HPDE6-E6E7 (cell line): ENCODE measurements around the gene CCL18.
"Not testable (repeated sequence)": the region's sequence is repeated elsewhere in the genome, so short reads cannot be mapped to it uniquely, and the experiment has no call there.

Experiments used
- DNase-seq: peaks from one replicate; pipeline ENCODE4 v3.0.0; 2011; ENCODE audit warnings: missing footprints; ENCODE audit errors: extremely low spot score

The CCL18 gene

DNA sequence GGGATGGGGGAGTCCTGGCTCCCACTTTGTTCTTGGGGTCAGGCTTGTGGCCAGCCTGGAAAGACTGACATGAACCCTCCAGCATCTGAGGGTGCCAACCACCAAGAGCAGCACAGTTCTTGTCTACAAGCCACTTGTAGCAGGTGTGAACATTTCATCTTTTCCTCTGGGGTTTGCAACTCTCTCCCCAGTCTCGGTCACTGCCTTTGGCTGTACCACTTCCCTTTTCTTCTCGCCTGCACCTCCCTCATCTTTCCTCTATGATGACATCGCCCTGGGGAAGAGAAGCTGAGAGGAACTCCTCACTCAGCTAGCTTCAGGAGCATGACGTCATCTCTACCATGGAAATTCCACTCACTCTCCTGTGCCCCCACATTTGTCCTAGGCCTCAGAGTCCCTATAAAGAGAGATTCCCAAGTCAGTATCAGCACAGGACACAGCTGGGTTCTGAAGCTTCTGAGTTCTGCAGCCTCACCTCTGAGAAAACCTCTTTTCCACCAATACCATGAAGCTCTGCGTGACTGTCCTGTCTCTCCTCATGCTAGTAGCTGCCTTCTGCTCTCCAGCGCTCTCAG lies 39.4 kb downstream of the CCL18 start, which contains the start of gene CCL4:
TSS of gene CCL4 (plus strand) at position 427 of the 575 bp plus-strand sequence. CDS start at position 506, 79 bp downstream.
- DNase-seq: not testable (repeated sequence)

DNA sequence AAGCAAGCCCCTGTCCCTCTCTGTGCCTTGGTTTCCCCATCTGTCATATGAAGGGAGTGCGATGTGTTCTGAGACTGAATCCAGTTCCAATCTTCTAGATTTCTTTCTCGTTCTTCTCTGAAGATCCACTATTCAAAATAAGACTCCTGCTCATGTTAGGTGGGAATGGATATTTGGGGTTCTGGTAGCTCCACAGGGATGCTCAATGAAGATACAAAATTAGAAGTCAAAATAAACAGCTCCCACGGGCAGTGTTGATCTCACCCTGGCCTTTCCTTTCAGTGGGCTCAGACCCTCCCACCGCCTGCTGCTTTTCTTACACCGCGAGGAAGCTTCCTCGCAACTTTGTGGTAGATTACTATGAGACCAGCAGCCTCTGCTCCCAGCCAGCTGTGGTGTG lies 40.2 kb downstream of the CCL18 start:
- not testable (repeated sequence) for DNase-seq

DNA sequence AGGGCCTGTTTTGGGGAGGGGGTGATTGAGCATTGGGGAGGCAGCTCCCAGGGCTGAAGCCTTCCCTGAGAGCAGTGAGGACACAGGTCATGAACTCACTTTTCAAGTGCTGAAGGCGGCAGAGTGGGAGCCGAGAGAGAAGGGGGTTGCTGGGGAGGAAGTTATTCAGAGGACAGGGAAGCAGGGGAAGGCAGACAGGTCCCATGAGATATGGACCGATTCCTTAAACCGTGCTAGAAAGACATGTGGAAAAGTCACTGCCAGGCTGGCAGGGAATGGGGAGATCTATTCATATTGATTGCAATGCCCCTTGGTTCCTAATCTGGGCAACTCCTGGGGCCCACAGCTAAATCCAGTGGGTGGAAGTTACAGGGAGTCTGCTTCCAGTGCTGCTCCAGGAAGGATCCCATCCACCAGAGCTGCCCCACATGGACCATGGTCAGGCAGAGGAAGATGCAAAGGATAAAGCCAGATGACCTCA lies 40.7 kb downstream of the CCL18 start:
- DNase-seq: no peak

DNA sequence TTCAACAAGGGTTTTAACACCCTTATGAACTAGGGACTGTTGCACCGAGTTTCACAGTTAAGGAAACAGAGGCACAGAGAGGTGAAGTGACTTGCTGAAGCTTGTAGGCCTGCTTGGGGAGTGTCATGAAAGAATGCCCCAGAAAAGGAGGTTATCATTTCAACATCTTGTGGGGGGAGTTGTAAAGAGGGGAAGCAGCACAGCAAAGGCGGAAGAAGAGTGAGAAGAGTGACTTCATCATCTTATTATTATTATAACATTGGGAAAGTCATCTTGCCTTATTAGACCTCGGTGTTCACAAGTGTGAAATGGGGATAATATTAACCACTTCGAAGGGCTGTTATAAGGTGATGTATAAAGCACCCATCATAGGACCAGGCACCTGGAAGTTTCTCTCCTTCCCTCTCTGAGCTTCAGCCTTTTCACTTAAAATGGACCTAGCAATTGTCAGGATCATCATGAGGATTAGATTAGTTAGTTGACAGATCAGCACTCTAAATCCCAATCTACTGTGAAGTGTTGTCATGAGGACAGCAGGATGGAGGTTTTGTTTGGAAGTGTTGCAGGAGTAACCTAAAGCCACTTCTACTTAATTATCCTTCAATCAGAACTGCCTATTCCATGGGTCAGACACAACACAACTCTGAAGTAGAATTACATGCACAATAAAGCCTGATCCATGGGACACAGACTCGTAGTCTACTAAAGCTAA lies 41.9 kb downstream of the CCL18 start:
- DNase-seq: no peak

DNA sequence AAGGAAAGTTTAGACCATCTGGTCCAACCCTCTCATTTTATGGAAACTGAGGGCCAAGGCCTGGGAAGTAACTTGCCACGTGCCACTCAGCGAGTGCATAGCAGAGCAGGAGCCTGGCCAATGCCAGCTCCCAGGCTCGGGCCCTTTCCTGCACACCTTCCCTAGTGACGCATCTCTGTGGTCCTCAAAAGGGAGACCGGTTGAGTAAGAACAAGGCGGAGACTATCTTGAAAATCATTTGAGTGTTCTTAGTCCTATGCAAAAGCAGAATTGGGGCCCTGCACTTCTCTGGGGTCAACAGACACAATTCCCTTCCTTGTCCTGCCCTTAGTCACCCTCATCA lies 42.4 kb downstream of the CCL18 start:
- no peak for DNase-seq

DNA sequence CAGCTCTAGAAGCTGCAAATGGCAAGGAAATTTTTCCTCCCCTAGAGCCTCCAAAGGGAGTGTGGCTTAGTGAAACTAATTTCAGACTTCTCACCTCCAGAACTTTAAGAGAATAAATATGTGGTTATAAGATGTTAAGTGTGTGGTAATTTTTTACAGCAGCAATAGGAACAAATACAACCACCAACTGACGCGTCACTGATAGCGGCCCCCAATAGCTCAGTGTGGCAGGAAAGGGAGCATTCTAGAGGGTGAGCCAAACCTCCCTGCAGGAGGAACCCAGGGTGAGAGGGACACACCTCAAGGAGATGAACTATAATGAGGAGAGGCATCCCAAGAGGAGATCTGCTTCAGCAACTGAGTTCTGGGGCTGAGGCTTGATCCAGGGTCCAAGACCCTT lies 43.6 kb downstream of the CCL18 start:
- no peak for DNase-seq

DNA sequence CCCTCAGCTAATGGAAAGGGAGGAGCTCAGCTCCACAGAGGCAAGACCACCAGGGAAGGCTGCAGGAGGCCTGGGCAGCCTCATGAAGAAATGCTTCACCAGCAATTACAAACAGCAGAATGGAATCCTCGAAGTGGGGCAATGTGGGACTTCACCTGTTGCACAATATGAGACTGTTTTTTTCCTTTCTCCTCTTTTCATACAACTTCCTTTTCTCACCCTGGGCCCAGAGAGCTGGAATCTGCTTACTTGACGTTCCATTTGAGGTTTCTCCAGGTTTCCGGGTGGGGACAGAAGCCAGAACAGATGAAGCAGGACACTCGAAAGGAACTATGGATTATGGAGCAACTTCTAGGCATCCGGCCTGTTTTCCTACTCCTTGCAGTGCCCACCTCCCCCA lies 44.2 kb downstream of the CCL18 start:
- not testable (repeated sequence) for DNase-seq

DNA sequence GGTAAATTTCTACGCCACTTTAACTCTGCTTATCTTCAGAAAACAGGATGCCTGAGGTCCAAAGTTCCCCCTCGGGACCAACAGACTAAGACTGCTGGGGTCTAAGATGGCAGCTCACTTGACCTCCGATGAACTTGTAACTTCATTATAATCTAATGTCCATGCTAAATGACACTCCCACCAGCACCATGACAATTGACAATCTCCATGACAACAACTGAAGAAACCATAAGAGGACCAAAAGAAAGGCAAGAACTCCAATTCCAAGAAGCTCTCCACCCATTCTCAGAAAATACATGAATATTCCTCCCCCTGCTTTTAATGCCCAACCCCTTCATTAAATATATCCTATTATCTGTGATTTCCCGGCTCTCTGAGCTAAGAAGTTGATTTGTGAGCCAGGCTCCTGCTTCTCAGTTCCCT lies 47.0 kb downstream of the CCL18 start:
- no peak for DNase-seq

DNA sequence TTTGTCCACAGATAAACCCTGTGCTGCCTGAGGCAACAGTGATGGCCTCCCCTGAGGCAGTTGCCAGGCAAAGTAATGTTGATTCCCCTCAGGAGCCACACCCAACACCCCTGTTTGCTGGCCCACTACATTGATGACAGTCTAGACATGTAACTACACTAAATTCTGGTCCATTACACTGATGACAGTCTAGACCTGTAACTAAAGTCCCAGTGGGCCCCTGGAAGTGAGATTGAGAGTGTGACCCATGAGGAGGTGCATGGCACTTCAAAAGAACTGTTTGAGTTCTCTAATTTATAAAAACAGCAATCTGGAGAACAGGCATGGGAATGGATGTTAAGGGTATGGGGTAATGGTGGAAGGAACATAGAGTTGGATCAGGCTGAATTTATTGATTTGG lies 48.5 kb downstream of the CCL18 start:
- DNase-seq: no peak

DNA sequence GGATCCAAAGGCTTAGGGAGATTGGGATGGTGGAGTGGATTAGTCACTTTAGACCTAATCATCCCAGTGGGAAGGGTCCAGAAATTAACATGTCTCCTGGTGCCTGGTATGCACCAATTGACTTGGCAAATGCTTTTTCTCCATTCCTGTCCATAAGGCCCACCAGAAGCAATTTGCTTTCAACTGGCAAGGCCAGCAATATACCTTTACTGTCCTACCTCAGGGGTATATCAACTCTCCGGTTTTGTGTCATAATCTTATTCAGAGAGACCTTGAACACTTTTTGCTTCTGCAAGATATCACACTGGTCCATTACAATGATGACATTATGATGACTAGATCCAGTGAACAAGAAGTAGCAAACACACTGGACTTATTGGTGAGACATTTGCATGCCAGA lies 49.1 kb downstream of the CCL18 start:
- not testable (repeated sequence) for DNase-seq

DNA sequence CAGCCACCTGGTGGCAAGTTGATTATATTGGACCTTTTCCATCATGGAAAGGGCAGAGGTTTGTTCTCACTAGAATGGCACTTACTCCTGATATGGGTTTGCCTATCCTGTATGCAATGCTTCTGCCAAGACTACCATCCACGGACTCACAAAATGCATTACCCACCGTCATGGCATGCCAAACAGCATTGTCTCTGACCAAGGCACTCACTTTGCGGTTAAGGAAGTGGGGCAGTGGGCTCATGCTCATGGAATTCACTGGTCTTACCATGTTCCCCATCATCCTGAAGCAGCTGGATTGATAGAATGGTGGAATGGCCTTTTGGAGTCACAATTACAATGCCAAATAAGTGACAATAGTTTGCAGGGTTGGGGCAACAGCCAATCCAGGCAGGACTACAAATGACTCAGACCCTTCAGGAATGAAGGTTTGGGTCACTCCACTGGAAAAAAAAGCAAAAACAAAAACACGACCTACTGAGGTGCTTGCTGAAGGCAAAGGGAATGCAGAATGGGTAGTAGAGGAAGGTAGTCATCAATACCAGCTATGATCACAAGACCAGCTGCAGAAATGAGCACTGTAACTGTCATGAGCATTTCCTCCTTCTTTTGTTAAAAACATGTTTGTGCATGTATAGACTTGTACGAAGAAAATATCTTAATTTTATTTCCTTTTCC lies 51.0 kb downstream of the CCL18 start:
- DNase-seq: not testable (repeated sequence)

DNA sequence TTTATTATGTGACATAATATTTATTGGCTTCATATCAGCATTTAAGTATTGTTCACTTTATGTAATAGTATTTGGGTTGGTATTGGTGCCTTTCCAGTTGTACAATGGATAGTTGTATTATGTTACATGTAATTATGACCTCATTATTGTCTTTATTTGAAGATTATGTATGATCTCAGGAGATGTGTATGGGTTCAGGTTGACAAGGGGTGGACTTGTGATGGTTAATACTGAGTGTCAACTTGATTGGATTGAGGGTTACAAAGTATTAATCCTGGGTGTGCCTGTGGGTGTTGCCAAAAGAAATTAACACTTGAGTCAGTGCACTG lies 51.5 kb downstream of the CCL18 start:
- not testable (repeated sequence) for DNase-seq

DNA sequence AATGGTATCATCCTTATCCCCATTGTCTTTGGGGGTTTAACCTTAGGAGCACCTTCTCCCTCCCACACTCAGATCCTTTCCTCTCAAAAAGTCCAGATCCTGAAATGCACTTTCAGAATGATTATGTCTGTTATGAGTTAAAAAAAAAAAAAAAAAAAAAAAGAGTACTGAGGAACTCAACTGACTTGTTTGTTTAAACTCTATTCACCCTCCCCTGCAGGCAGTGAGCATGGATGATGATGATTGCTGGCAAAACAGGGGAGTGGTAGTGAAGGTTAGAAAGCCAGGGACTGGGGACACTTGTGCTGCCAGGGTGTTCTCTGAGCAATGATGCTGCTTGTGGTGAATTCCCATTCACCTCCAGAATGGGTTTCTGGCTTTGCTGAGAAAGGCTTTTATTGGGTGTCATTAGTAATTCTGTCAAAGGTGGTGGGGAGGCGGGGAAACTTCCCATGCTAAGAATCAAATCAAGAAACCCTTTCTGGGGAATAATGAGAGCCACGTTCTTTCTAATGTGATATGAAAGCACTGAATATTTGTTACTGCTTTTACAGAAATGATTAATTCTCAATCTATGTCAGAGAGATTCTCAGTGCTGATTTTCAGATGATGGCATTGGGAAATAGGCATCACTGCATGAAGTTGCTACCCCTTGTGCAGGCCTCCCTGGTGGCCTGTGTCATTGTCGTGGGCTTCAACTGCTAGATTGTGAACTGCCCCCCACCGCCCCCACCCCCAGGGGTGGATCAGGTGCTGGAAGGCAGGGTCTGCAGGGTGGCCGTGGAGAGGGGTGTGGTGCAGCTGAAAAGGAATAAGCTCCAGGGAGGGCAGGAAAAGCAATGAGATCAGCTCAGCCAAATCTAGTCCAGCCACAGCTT lies 53.7 kb downstream of the CCL18 start:
- no peak for DNase-seq

DNA sequence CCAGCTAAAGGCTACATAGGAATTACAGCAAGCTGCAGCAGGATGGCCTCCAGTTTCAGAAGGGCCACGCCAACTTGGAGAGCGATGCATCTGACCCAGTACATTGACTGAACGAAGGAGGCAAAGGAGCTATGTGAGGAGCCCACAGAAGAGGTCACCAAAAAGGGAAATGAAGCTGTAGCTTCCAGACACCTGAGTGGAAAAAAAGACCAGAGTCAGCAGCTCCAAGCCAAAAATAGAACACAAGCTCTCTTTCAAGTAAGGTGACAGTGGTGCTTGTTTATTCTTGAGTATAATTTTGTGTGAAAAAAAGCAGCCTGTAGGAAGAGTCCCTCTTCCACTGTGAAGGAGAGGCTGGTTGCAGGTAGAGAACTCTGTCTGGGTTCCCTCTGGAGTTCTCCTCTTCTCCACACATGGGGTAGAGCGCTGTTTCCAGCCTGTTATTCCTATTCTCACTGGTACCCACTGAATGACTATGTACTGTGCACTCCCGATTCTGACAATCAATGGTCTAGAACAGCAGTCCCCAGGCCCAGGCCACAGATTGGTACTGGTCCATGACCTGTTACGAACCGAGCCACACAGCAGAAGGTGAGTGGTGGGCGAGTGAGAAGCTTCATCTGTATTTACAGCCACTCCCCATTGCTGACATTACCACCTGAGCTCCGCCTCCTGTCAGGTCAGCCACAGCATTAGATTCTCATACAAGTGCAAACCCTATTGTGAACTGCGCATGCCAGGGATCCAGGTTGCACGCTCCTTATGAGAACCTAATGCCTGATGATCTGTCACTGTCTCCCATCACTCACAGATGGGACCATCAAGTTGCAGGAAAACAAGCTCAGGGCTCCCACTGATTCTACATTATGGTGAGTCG lies 54.6 kb downstream of the CCL18 start:
- DNase-seq: no peak

DNA sequence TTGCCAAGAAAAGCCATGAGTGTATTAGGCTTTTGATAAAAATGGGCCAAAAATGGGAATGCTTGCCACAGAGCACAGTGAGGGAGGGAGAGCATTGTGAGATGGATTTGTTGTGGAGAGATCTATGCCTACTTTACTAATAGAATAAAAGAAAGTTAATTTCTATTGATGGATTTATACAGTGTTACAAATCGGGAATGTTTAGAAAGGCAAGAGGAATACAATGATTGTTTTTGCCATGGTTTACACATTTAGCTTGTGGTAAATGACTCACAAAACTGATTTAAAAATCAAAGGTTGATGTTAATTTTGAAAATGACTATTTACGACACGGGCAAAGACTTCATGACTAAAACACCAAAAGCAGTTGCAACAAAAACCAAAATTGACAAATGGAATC lies 56.1 kb downstream of the CCL18 start:
- DNase-seq: no peak

DNA sequence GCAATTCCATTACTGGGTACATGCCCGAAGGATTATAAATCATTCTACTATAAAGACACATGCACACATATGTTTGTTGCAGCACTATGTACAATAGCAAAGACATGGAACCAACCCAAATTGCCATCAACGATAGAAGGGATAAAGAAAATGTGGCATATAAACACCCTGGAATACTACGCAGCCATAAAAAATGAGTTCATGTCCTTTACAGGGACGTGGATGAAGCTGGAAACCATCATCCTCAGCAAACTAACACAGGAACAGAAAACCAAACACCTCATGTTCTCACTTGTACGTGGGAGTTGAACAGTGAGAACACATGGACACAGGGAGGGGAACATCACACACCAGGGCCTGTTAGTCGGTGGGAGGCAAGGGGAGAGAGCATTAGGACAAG lies 57.0 kb downstream of the CCL18 start:
- DNase-seq: not testable (repeated sequence)
